ENCODE measurements around the gene CCDC188. TPM values are rescaled to one million over a fixed set of nuclear protein-coding genes. Genes with fewer than 3 reads are reported as not detected.

CCDC188 gene
- total and polyA plus RNA-seq, 9 of the 15 experiments (the other 6 are each of a cell fraction or from before 2014, with no cell fraction given) = not detected

- TF ChIP-seq ZNF584 (CRISPR knock-in tag; IDR thresholded peaks at IDR 0.05; ENCODE audit: low read depth) = no peak
- TF ChIP-seq GTF2B (IDR thresholded peaks at IDR 0.05; ENCODE audit: extremely low read depth, insufficient read length) = no peak
- TF ChIP-seq ZSCAN32 (CRISPR knock-in tag; IDR thresholded peaks at IDR 0.05) = no peak
- no peak; the same call in 1 of the 2 replicates for TF ChIP-seq CEBPG (CRISPR knock-in tag; IDR thresholded peaks at IDR 0.05)
- no peak for TF ChIP-seq CEBPG (tag; conservative IDR thresholded peaks at IDR 0.05 in 1 of 2, IDR thresholded peaks at IDR 0.05 in 1 of 2)
- TF ChIP-seq HMBOX1 (IDR thresholded peaks at IDR 0.05) = no peak
- no peak for TF ChIP-seq ZNF583 (CRISPR knock-in tag; IDR thresholded peaks at IDR 0.05)
- TF ChIP-seq CTCFL (IDR thresholded peaks at IDR 0.05; ENCODE audit: borderline replicate concordance, insufficient read depth, low read depth, low read length, poor library complexity, severe bottlenecking) = peak; percentile 8
- TF ChIP-seq ZNF740 (CRISPR knock-in tag; IDR thresholded peaks at IDR 0.05) = peak; percentile 68
- TF ChIP-seq ZNF740 (tag; IDR thresholded peaks at IDR 0.05) = no peak
- TF ChIP-seq ATF7 (IDR thresholded peaks at IDR 0.05) = no peak
- TF ChIP-seq FOXP1 (CRISPR knock-in tag; IDR thresholded peaks at IDR 0.05) = 0 out of 2 replicates have a peak, but pooled peaks have one; percentile 41
- no peak for TF ChIP-seq TAF15 (IDR thresholded peaks at IDR 0.05; ENCODE audit: low read depth, low read length)
- TF ChIP-seq ZFP36 (IDR thresholded peaks at IDR 0.05; ENCODE audit: low read depth, low read length, partially characterized antibody) = no peak
- TF ChIP-seq, protein P1, sequence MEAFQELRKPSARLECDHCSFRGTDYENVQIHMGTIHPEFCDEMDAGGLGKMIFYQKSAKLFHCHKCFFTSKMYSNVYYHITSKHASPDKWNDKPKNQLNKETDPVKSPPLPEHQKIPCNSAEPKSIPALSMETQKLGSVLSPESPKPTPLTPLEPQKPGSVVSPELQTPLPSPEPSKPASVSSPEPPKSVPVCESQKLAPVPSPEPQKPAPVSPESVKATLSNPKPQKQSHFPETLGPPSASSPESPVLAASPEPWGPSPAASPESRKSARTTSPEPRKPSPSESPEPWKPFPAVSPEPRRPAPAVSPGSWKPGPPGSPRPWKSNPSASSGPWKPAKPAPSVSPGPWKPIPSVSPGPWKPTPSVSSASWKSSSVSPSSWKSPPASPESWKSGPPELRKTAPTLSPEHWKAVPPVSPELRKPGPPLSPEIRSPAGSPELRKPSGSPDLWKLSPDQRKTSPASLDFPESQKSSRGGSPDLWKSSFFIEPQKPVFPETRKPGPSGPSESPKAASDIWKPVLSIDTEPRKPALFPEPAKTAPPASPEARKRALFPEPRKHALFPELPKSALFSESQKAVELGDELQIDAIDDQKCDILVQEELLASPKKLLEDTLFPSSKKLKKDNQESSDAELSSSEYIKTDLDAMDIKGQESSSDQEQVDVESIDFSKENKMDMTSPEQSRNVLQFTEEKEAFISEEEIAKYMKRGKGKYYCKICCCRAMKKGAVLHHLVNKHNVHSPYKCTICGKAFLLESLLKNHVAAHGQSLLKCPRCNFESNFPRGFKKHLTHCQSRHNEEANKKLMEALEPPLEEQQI (IDR thresholded peaks at IDR 0.05) = no peak
- no peak for TF ChIP-seq ARNT (IDR thresholded peaks at IDR 0.05)
- TF ChIP-seq RBFOX2 (IDR thresholded peaks at IDR 0.05; ENCODE audit: low read depth, low read length) = peak; percentile 45; the same call in 1 of the 2 replicates
- no peak for TF ChIP-seq THRB (CRISPR knock-in tag; conservative IDR thresholded peaks at IDR 0.05)
- TF ChIP-seq XRCC4 (IDR thresholded peaks at IDR 0.05; ENCODE audit: extremely low read depth, insufficient read depth, insufficient read length) = no peak
- TF ChIP-seq ATF1 (CRISPR knock-in tag; IDR thresholded peaks at IDR 0.05) = no peak
- TF ChIP-seq ATF1 (tag; IDR thresholded peaks at IDR 0.05) = no peak
These were observed 4.1 kb downstream of the CCDC188 start (continued) for GRCh38 chr22:20146777-20147176.
